Activated CD4-positive, alpha-beta memory T cell treated with anti-CD3 and anti-CD28 coated beads for 36 hours (primary cell): Measurements from ENCODE around the gene NELL2. TPM values are rescaled to one million over a fixed set of nuclear protein-coding genes. Genes with fewer than 3 reads are reported as not detected.
A peak's percentile ranks its signal among the peaks of the same experiment; 100 is the strongest.
"Not testable (repeated sequence)": the region's sequence is repeated elsewhere in the genome, so short reads cannot be mapped to it uniquely, and the experiment has no call there.

Experiments
- CTCF ChIA-PET: fragments of 350-600 bp; sonication (Branson Sonifier 250); formaldehyde crosslinking; loops from one replicate; lab custom pipeline; 2021; ENCODE audit warnings: antibody characterized with exemption, inconsistent platforms; lab: Charles Lee
- POLR2A ChIA-PET: fragments of 350-600 bp; sonication (Branson Sonifier 250); formaldehyde crosslinking; loops from one replicate; lab custom pipeline; 2021; ENCODE audit warnings: antibody characterized with exemption; lab: Charles Lee
- DNase-seq: peaks from one replicate; pipeline ENCODE4 v3.0.0-alpha.2; 2020
- H3K27ac Mint-ChIP-seq: one replicate; pipeline ENCODE4 v1.8.0; 2021; ENCODE audit warnings: mixed read lengths
- H3K27me3 Mint-ChIP-seq: one replicate; pipeline ENCODE4 v1.8.0; 2021; ENCODE audit warnings: mixed read lengths
- H3K36me3 Mint-ChIP-seq: one replicate; pipeline ENCODE4 v1.8.0; 2021; ENCODE audit warnings: mixed read lengths
- H3K4me1 Mint-ChIP-seq: one replicate; pipeline ENCODE4 v1.8.0; 2021; ENCODE audit warnings: low read depth, mixed read lengths
- H3K4me3 Mint-ChIP-seq: one replicate; pipeline ENCODE4 v1.8.0; 2021; ENCODE audit warnings: mild to moderate bottlenecking, mixed read lengths
- H3K9me3 Mint-ChIP-seq: one replicate; pipeline ENCODE4 v1.8.0; 2021; ENCODE audit warnings: mixed read lengths
- intact Hi-C: fragments of 100-400 bp; cut with micrococcal nuclease; formaldehyde crosslinking; loops from one replicate; pipeline ENCODE4 v1.15.1; 2023
- total RNA-seq, 2 experiments: library from RNA; stranded (reverse); gene quantifications; one replicate each; pipeline ENCODE4 v1.2.3, GENCODE V29; 2021

NELL2 gene
- total RNA-seq, 2 experiments from 2014 or later, result 40.5 to 43.5 TPM

DNA sequence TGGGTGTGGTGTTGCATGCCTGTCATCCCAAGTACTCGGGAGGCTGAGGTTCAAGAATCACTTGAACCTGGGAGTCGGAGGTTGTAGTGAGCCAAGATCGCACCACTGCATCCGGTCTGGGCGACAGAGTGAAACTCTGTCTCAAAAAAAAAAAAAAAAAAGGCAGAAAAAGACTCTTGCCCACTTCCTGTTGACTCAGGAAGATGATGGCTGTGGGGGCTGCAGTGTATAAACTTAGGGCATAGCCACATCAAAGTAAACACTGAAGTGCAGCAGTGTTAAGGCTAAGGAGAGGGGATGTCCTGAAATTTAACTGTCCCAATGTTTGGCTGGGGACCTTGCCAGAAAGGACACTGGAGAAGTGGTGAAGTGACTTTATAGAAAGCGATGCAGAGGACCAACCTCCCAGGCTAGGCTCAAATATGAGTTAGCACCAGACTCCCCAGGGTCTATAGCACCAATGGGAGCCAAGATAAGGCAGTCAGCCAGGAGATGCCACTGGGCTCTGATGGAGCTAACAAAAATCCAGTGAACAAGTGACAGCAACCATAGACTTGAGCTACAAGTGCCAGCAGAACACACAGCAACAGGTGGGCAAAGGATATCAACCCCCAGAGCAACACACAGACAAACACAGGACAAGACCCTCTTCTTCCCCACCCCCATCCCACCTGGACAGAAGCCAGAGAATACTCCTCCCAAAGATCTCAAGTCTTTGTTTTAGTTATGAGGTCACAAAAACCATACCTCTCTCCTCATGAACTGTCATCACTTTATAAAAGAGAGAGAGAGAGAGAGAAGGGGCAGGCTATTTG, 28.0 kb downstream of the NELL2 start:
- no peaks in the 10 kb centered on the region for H3K9me3 Mint-ChIP-seq
- peaks cover 79% of the 10 kb centered on the region for H3K4me1 Mint-ChIP-seq
- intact Hi-C loops, result loop anchor here (1.0 kb wide), 4 partner anchors 10 to 27 kb away; no protein-coding TSS in a partner anchor
- H3K4me3 Mint-ChIP-seq, result peak overlapping the region; percentile 69
- H3K27ac Mint-ChIP-seq, result peak overlapping the region; percentile 94
- H3K36me3 Mint-ChIP-seq, result no peaks in the 10 kb centered on the region
- no peaks in the 10 kb centered on the region for H3K27me3 Mint-ChIP-seq
- peak; percentile 81 for DNase-seq
- ChIA-PET POLR2A (interaction anchor here (0.7 to 2.1 kb wide), 4 partner anchors 9 to 27 kb away, joined by 3 to 8 read pairs (median 6); no protein-coding TSS in a partner anchor), CTCF (interaction anchor here (0.9 to 1.5 kb wide), 3 partner anchors 19 to 101 kb away, joined by 3 to 7 read pairs (median 3); no protein-coding TSS in a partner anchor)

DNA sequence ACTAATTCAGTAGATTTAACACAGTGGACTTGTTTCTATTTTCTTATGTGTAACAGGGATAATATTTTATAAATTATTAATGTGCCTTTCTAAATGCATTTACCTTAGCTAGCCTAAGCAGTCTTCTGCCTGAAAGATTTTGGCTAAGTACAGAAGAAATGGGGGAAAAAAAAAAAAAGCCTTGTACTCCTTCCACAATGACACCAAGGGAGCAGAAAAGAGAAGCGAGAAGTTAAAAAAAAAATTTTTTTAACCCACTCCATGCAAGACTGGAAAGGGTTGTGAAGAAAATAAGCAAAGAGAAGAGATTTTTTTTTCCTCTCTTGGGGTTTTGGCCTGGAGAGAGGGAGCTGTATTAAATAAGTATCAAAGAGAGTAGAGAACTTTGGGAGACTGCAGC, 28.7 kb downstream of the NELL2 start:
- intact Hi-C loops, result no loop called here
- H3K4me3 Mint-ChIP-seq, result peak overlapping the region; percentile 69
- peak overlapping the region; percentile 94 for H3K27ac Mint-ChIP-seq
- H3K9me3 Mint-ChIP-seq, result no peaks in the 10 kb centered on the region
- ChIA-PET POLR2A (interaction anchor here (1.8 to 2.1 kb wide), 2 partner anchors 19 to 27 kb away, joined by 8 read pairs; no protein-coding TSS in a partner anchor), CTCF (interaction anchor here (1.1 to 1.6 kb wide), 2 partner anchors 20 to 29 kb away, joined by 3 to 5 read pairs; partner anchors contain the start of gene NELL2)
- DNase-seq, result no peak
- H3K27me3 Mint-ChIP-seq, result no peaks in the 10 kb centered on the region
- H3K36me3 Mint-ChIP-seq, result no peaks in the 10 kb centered on the region
- peaks cover 80% of the 10 kb centered on the region for H3K4me1 Mint-ChIP-seq

DNA sequence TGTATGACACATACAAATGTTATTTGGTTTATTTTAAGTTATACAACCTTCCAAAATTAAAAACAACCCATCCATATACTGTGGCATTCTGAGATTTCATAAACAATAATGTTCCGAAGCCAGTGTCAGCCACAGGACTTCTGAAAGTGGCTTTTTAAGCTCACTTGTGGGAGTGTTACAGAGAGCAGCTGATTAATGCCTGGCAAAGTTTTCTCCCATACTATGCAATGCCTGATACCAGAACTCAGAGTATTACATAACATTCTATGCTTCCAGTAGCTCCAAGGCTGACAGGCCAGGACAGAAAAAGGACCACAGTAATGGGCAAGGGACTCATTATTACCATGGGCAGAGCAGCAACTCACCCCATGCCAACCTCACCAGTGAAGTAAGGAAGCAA, 29.3 kb downstream of the NELL2 start:
- DNase-seq, result no peak
- no peak overlapping the region for H3K4me3 Mint-ChIP-seq
- H3K36me3 Mint-ChIP-seq, result no peaks in the 10 kb centered on the region
- CTCF ChIA-PET, result interaction anchor here (1.1 to 1.6 kb wide), 2 partner anchors 19 to 30 kb away, joined by 3 to 5 read pairs; partner anchors contain the start of gene NELL2
- peak overlapping the region; percentile 84 for H3K27ac Mint-ChIP-seq
- no peaks in the 10 kb centered on the region for H3K9me3 Mint-ChIP-seq
- peaks cover 79% of the 10 kb centered on the region for H3K4me1 Mint-ChIP-seq
- intact Hi-C loops, result no loop called here
- POLR2A ChIA-PET, result interaction anchor here (2.1 kb wide), 1 partner anchor 18 kb away, joined by 8 read pairs; no protein-coding TSS in a partner anchor
- no peaks in the 10 kb centered on the region for H3K27me3 Mint-ChIP-seq

DNA sequence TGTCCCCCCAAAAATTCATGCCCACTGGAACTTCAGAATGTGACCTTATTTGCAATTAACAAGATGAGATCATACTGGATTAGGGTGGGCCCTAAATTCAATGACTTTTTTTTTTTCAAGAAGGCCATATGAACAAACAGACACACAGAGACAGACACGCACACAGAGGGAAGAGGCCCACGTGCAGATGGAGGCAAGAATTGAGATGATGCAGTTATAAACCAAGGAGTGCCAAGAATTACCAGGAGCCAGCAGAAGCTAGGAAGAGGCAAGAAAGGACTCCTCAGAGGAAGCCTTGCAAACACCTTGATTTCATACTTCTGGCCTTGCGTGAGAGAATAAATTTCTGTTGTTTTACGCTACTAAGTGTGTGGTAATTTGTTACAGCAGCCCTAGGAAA, 33.4 kb downstream of the NELL2 start:
- peak overlapping the region; percentile 91 for H3K27ac Mint-ChIP-seq
- CTCF ChIA-PET, result interaction anchor here (1.1 to 1.6 kb wide), 2 partner anchors 12 to 27 kb away, joined by 4 read pairs; no protein-coding TSS in a partner anchor
- peaks cover 82% of the 10 kb centered on the region for H3K4me1 Mint-ChIP-seq
- no peaks in the 10 kb centered on the region for H3K36me3 Mint-ChIP-seq
- H3K27me3 Mint-ChIP-seq, result no peaks in the 10 kb centered on the region
- intact Hi-C loops, result no loop called here
- POLR2A ChIA-PET, result no interaction called here
- no peaks in the 10 kb centered on the region for H3K9me3 Mint-ChIP-seq
- peak overlapping the region; percentile 27 for H3K4me3 Mint-ChIP-seq
- DNase-seq, result no peak

DNA sequence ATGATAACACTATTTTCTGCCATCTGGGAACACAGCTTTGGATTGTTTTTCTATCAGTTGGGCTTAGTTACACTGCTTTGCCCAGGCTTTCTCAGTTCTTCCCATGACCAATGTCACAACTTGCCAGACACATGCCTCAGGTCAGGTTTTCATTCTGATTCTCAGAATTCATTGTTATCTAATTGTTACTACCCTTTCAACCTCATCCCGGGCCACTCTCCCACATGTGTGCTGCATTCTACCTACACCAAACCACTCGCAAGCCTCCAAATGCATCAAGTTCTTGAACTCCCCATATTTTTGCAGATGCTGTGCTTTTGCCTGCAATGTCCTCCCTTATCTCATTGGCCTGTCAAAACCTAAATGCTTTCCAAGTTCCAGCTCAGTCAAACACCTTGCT, 36.3 kb downstream of the NELL2 start:
- Mint-ChIP-seq H3K36me3 (no peaks in the 10 kb centered on the region), H3K9me3 (no peaks in the 10 kb centered on the region), H3K27me3 (no peaks in the 10 kb centered on the region), H3K4me3 (no peak overlapping the region), H3K4me1 (peaks cover 86% of the 10 kb centered on the region), H3K27ac (peak overlapping the region; percentile 56)
- peak; percentile 37 for DNase-seq
- intact Hi-C loops, result no loop called here
- ChIA-PET POLR2A (no interaction called here), CTCF (no interaction called here)

DNA sequence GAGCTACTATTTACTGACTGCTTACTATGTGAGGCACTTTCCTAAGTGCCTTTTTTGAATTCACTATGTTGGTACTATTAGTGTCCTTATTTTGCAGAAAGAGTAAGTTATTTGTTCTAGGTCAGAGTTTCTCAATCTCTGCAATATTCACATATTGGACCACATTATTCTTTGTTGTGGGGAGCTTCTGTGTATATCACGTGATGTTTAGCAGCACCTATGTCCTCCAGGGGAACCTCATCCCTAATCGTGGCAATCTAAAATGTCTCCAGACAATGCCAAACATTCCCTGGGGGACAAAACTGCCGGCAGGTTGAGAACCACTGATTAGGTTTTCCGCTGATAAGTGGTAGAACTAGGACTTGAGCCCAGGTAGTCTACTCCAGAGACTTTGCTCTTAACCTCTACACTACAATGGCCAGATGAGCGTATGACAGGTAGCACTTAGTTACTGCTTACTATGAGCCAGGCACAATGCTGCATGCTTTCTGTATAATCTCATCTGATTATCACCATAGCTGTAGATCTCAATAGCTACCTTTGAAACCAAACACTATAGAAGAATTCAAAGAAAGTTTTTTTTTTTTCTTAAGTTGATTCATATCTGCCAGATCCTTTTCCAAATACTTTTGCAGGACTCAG, 38.9 kb downstream of the NELL2 start:
- Mint-ChIP-seq H3K27me3 (no peaks in the 10 kb centered on the region), H3K27ac (peak overlapping the region; percentile 89), H3K4me3 (no peak overlapping the region), H3K9me3 (no peaks in the 10 kb centered on the region), H3K36me3 (no peaks in the 10 kb centered on the region), H3K4me1 (peaks cover 86% of the 10 kb centered on the region)
- intact Hi-C loops, result loop anchor here (2.0 kb wide), 1 partner anchor 36 kb away; no protein-coding TSS in a partner anchor
- no peak for DNase-seq
- POLR2A ChIA-PET, result no interaction called here
- CTCF ChIA-PET, result interaction anchor here (0.9 to 1.1 kb wide), 2 partner anchors 37 to 62 kb away, joined by 3 read pairs; no protein-coding TSS in a partner anchor

DNA sequence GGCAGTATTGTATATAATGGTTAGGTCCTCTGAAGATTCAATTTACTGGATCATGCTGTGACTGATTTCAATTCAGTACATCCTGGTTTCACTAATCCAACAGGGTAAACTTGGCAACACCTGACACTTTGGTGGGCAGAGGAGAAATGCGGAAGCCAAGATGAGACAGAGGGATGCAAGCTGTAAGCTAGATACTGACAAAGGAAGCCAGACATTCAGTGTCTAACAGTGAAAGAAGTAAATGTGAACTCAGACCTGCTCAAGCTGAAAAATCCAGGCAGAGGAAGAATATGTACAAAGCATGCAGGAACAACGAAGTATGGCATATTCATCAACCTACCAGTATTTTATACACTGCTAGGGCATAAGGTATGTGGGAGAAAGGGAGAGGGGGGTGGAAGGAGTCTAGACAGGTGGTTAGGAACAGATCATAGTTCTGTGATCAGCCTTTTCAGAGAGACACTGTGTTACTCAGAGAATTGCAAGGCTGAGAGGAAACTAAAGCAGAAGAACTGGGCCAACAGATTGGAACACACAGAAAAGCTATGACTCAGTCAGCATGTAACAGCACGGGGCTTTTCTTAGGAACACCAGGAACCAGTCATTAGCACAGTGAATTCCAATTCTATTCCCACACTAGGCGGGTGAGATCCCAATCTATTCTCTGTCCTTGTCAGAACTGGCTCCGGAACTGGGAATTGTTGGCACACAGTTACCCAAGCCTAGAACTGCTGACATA, 40.3 kb downstream of the NELL2 start:
- ChIA-PET POLR2A (interaction anchor here (0.7 kb wide), 1 partner anchor 8 kb away, joined by 4 read pairs; no protein-coding TSS in a partner anchor), CTCF (no interaction called here)
- Mint-ChIP-seq H3K36me3 (no peaks in the 10 kb centered on the region), H3K27me3 (no peaks in the 10 kb centered on the region), H3K27ac (peak overlapping the region; percentile 89), H3K4me3 (peak overlapping the region; percentile 6), H3K4me1 (peaks cover 88% of the 10 kb centered on the region), H3K9me3 (no peaks in the 10 kb centered on the region)
- DNase-seq, result no peak
- intact Hi-C loops, result loop anchor here (1.0 to 2.0 kb wide), 4 partner anchors 8 to 37 kb away; no protein-coding TSS in a partner anchor

DNA sequence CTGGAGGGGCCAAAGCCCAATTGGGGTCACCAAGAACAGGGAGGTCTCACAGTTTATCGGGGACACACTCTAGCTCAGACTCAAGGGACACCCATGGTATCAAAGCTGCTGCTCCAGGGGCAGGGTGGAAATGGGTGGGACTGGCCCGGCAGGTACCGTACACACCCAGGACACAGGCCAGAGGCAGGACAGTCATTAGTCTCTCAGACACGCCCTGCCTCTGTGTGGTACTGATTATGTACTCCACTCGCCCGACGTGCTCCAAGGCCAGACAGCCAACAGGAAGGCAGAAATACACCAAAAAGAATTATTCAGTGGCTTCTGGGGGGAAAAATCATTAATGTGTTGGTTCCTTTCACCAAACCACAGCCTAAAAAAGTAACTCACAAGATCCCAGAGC, 41.1 kb downstream of the NELL2 start:
- peak overlapping the region; percentile 6 for H3K4me3 Mint-ChIP-seq

DNA sequence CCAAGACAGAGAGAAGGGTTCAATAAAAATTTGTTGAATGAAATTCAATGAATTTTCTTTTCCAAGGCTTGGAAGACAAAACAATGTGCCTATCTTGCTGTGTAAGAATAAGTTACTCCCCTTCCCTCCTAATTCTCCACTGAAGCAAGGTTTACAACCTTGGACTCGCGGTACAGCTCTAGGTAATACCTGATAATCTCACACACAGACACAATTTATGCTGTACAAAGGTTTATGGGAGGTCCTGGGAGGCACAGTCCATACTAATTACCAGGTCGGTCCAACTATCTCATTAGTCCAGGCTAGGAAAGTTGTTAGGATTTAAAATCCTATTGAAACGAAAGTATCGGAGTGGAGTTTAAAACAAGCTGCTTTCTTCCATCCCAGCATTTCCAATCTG, 42.6 kb downstream of the NELL2 start:
- intact Hi-C loops, result no loop called here
- no peak overlapping the region for H3K4me3 Mint-ChIP-seq
- peaks cover 84% of the 10 kb centered on the region for H3K4me1 Mint-ChIP-seq
- H3K36me3 Mint-ChIP-seq, result no peaks in the 10 kb centered on the region
- no peaks in the 10 kb centered on the region for H3K27me3 Mint-ChIP-seq
- CTCF ChIA-PET, result no interaction called here
- peak overlapping the region; percentile 7 for H3K27ac Mint-ChIP-seq
- no peaks in the 10 kb centered on the region for H3K9me3 Mint-ChIP-seq
- DNase-seq, result no peak
- POLR2A ChIA-PET, result no interaction called here

More for the DNA sequence above, 41.1 kb downstream of the NELL2 start:
- peaks cover 88% of the 10 kb centered on the region for H3K4me1 Mint-ChIP-seq
- DNase-seq, CTCF ChIA-PET, H3K36me3 Mint-ChIP-seq, H3K27me3 Mint-ChIP-seq, intact Hi-C loops, H3K9me3 Mint-ChIP-seq, POLR2A ChIA-PET: not testable (repeated sequence)
- H3K27ac Mint-ChIP-seq, result peak overlapping the region; percentile 89

DNA sequence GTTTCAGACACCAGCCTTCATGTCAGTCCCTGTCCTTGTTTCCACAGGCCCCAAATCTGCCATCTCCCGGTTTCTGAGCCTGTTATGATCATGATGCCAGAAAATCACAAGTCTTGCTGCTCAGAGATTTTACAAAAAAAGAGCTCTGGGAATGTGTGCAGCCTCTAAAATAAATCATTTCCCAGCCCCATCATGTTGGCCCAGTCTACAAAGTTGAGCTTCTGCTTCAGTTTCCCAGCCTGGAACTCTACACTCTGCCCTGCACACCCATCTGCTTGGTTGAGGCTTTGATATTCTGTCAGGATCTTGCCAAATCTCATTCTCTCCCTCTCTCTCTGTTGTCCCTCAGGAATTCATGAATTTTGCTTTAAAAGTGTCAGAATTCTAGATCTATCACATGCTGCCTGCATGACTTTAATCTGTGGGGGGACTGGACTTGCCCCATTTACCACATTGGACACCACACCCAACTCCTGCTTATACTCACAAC, 45.5 kb downstream of the NELL2 start:
- Mint-ChIP-seq H3K4me3 (no peak overlapping the region), H3K4me1 (peaks cover 73% of the 10 kb centered on the region), H3K36me3 (peaks cover 2% of the 10 kb centered on the region), H3K27me3 (no peaks in the 10 kb centered on the region), H3K9me3 (no peaks in the 10 kb centered on the region), H3K27ac (peak overlapping the region; percentile 46)
- ChIA-PET CTCF (interaction anchor here (0.9 to 4.3 kb wide), 3 partner anchors 12 to 44 kb away, joined by 4 to 29 read pairs (median 6); partner anchors contain the start of gene NELL2), POLR2A (no interaction called here)
- intact Hi-C loops, result no loop called here
- no peak for DNase-seq

DNA sequence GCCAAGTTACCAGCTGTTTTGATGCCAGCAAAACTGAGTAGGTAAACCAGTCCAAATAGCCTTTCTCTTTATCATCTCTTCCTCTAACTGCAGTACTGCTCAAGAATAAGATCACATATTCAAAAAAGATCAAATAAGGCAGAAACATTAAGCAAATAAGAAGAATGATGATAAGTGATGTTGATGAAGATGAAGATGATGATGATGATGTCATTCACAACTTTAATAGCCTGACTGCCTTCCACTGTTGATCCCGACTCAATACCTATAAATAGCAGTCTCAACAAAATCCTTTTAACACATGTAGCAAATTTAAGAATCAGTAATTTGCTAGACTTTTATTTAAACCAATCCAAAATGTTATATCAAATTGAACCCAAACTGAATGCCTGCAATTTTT, 47.1 kb downstream of the NELL2 start:
- peak overlapping the region; percentile 72 for H3K27ac Mint-ChIP-seq
- H3K27me3 Mint-ChIP-seq, result no peaks in the 10 kb centered on the region
- H3K4me3 Mint-ChIP-seq, result no peak overlapping the region
- no peak for DNase-seq
- peaks cover 62% of the 10 kb centered on the region for H3K4me1 Mint-ChIP-seq
- peaks cover 3% of the 10 kb centered on the region for H3K9me3 Mint-ChIP-seq
- intact Hi-C loops, result loop anchor here (5.0 kb wide), 1 partner anchor 43 kb away; no protein-coding TSS in a partner anchor
- peaks cover 2% of the 10 kb centered on the region for H3K36me3 Mint-ChIP-seq
- POLR2A ChIA-PET, result interaction anchor here (2.4 kb wide), 1 partner anchor 18 kb away, joined by 8 read pairs; no protein-coding TSS in a partner anchor
- CTCF ChIA-PET, result interaction anchor here (1.1 to 4.3 kb wide), 8 partner anchors 16 to 120 kb away, joined by 3 to 29 read pairs (median 4); partner anchors contain the start of gene NELL2
